DOHH2 (cell line): ENCODE measurements around the gene DDX4.

Source experiments
- H3F3A ChIP-seq: fragments of 200-600 bp; sonication (generic), shearing (Covaris generic); 2 replicates; pipeline ENCODE4 v1.6.0; 2016; ENCODE audit warnings: antibody characterized with exemption, mild to moderate bottlenecking; ENCODE audit not compliant: control insufficient read depth, insufficient read depth
- H3K27ac ChIP-seq: fragments of 200-600 bp; sonication (generic); 2 replicates; pipeline ENCODE4 v1.5.1; 2014; ENCODE audit warnings: low read depth, mild to moderate bottlenecking, low read length, moderate library complexity
- H3K27me3 ChIP-seq: fragments of 200-600 bp; sonication (generic); 2 replicates; pipeline ENCODE4 v1.6.1; 2014; ENCODE audit warnings: mild to moderate bottlenecking, low read length, mixed read lengths; ENCODE audit not compliant: control insufficient read depth
- H3K36me3 ChIP-seq: fragments of 200-600 bp; sonication (generic); 2 replicates; pipeline ENCODE4 v1.6.1; 2014; ENCODE audit warnings: mild to moderate bottlenecking, low read length, moderate library complexity, mixed read lengths; ENCODE audit not compliant: control insufficient read depth
- H3K4me1 ChIP-seq: fragments of 200-600 bp; sonication (generic); 2 replicates; pipeline ENCODE4 v1.6.1; 2014; ENCODE audit warnings: mild to moderate bottlenecking, low read length, mixed read lengths; ENCODE audit not compliant: control insufficient read depth
- H3K4me2 ChIP-seq: fragments of 200-600 bp; sonication (generic); 2 replicates; pipeline ENCODE4 v1.6.0; 2014; ENCODE audit warnings: mild to moderate bottlenecking, low read length, moderate library complexity
- H3K4me3 ChIP-seq: fragments of 200-600 bp; sonication (generic); 2 replicates; pipeline ENCODE4 v1.5.1; 2014; ENCODE audit warnings: mild to moderate bottlenecking, low read length, mixed read lengths
- H3K79me2 ChIP-seq: fragments of 200-600 bp; sonication (generic); 2 replicates; pipeline ENCODE4 v1.6.1; 2014; ENCODE audit warnings: mild to moderate bottlenecking, low read length, mixed read lengths; ENCODE audit not compliant: control insufficient read depth
- H3K9me2 ChIP-seq: fragments of 200-600 bp; sonication (generic); replicated peaks from 2 replicates; pipeline ENCODE4 v1.6.1; 2014; ENCODE audit warnings: mild to moderate bottlenecking, low read length, mixed read lengths; ENCODE audit not compliant: control insufficient read depth
- H3K9me3 ChIP-seq: fragments of 200-600 bp; sonication (generic); 2 replicates; pipeline ENCODE4 v1.6.1; 2014; ENCODE audit warnings: antibody characterized with exemption, low read length, mixed read lengths; ENCODE audit not compliant: control insufficient read depth, insufficient read depth
- H4K20me1 ChIP-seq: fragments of 200-600 bp; sonication (generic); 2 replicates; pipeline ENCODE4 v1.6.0; 2014; ENCODE audit warnings: low read depth, mild to moderate bottlenecking, antibody characterized with exemption, low read length, moderate library complexity; ENCODE audit not compliant: control insufficient read depth, insufficient read depth
- EZH2phosphoT487 ChIP-seq: fragments of 200-600 bp; sonication (generic); IDR thresholded peaks from 2 replicates; pipeline ENCODE4 v1.6.1; 2017; ENCODE audit warnings: borderline replicate concordance, mild to moderate bottlenecking, antibody characterized with exemption, low read length, moderate library complexity, mixed read lengths
- TF ChIP-seq, protein P1 (sequence below): fragments of 200-600 bp; sonication (generic); IDR thresholded peaks from one replicate; pipeline ENCODE4 v1.5.1; 2014; ENCODE audit warnings: antibody characterized with exemption, mild to moderate bottlenecking, low read depth, low read length; ENCODE audit not compliant: poor library complexity, severe bottlenecking

Gene DDX4

DNA sequence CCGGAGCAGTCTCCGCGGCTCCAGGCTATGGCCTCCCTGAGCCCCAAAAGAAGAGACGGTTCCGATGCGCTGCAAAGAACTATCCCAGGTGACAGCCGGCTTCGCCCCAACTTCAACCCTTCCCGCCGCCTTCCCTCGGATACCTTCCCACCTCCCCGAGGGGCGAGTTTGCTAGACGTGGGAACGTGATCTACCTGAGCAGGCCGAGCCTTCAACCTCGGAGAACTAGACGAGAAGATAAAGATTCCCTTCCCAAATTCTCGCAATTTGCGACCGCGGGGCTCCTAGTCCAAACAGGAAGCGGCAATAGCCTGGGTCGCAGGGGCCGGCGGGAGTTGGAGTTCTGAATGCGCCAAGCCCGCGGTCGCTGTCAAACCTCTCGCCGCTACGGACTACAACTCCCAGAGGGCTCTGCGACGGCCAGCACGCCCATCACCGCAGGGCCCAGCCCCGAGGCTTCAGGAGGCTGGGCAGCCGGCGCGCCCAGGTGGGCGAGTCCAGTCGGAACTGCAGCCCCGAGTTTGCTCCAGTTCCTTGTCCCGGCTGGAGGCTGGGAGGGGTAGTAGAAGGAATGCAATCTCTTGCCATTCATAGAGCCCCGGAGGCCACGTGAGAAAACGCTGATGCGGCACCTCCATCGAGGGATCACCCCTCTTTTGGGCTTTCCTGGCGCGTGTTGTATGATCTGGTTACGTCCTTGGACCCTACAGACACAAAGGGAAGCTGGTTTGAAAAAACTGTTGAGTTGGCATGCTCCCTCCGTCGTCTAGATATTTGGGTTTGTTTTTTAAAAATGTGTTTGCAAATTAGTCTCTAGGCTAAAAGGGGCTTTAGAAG is 25.6 kb upstream of the DDX4 start, which contains the start of gene SLC38A9:
SLC38A9 (minus strand) TSS at position 302 of the 837 bp plus-strand sequence. CDS start 14,366 bp downstream, outside the sequence.
- Histone ChIP-seq H3F3A (no peaks in the 10 kb centered on the region), H3K27me3 (no peaks in the 10 kb centered on the region), H4K20me1 (no peaks in the 10 kb centered on the region), H3K4me1 (peaks cover 15% of the 10 kb centered on the region), H3K27ac (no peak within 1 kb of the TSS), H3K79me2 (peaks cover 14% of the 10 kb centered on the region), H3K4me3 (peak within 1 kb of the TSS; percentile 94), H3K36me3 (peaks cover 16% of the 10 kb centered on the region), H3K9me2 (no peaks in the 10 kb centered on the region), H3K4me2 (peak within 1 kb of the TSS; percentile 88), H3K9me3 (no peaks in the 10 kb centered on the region)
- TF ChIP-seq, protein P1, sequence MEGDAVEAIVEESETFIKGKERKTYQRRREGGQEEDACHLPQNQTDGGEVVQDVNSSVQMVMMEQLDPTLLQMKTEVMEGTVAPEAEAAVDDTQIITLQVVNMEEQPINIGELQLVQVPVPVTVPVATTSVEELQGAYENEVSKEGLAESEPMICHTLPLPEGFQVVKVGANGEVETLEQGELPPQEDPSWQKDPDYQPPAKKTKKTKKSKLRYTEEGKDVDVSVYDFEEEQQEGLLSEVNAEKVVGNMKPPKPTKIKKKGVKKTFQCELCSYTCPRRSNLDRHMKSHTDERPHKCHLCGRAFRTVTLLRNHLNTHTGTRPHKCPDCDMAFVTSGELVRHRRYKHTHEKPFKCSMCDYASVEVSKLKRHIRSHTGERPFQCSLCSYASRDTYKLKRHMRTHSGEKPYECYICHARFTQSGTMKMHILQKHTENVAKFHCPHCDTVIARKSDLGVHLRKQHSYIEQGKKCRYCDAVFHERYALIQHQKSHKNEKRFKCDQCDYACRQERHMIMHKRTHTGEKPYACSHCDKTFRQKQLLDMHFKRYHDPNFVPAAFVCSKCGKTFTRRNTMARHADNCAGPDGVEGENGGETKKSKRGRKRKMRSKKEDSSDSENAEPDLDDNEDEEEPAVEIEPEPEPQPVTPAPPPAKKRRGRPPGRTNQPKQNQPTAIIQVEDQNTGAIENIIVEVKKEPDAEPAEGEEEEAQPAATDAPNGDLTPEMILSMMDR: no peak
- no peak for TF ChIP-seq EZH2phosphoT487

DNA sequence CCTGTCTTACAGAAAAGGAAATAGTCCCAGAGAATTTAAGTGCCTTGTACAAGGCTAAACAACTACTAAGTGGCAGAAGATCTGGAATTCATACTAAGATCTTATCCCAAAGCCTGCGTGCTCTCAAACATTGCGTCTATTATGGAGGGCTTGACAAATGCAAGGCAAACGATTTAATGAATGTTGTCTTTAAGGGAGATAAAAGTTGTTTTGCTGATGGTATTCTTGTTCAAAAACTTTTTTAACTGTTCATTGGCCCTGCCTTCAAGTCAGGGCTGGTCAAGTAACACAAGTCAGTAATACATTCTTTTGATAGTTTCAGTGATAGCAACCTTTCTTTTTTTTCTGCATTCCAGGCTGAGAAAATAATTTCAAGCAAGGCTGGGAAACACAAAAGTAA is 24.0 kb upstream of the DDX4 start:
- TF ChIP-seq, protein P1: no peak
- TF ChIP-seq EZH2phosphoT487: no peak
- Histone ChIP-seq H3K27me3 (no peaks in the 10 kb centered on the region), H3K79me2 (peaks cover 14% of the 10 kb centered on the region), H3K4me3 (no peak overlapping the region), H3K36me3 (peaks cover 2% of the 10 kb centered on the region), H3K9me3 (no peaks in the 10 kb centered on the region), H3K4me1 (peaks cover 15% of the 10 kb centered on the region), H4K20me1 (no peaks in the 10 kb centered on the region), H3F3A (no peaks in the 10 kb centered on the region), H3K27ac (no peak overlapping the region), H3K4me2 (no peak overlapping the region), H3K9me2 (no peaks in the 10 kb centered on the region)

DNA sequence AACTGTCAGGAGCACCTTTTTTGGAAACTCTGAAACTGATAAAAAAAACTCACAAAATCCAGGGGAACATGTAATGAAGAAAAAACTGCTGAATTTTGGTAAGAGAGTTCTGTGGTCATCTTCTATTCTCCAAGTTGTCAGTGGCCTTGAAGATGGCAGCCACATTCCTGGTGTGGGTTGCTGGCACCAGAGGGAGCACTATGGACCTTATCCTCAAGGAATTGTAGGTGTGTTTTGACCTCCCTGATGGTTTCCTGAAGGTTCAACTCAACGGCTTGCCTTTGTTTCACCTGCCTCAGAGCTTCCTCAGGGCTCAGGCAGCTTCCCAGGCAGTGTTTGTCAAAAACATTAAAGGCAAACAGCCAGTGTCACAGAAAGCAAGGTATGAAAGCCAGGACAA is 23.5 kb upstream of the DDX4 start:
- H3K27ac ChIP-seq: no peak overlapping the region
- TF ChIP-seq EZH2phosphoT487: no peak
- TF ChIP-seq, protein P1: no peak

More for the DNA sequence above, 23.5 kb upstream of the DDX4 start:
- H3K4me2 ChIP-seq: no peak overlapping the region
- H3K27me3 ChIP-seq: no peaks in the 10 kb centered on the region
- H3F3A ChIP-seq: no peaks in the 10 kb centered on the region
- no peaks in the 10 kb centered on the region for H3K9me2 ChIP-seq
- no peaks in the 10 kb centered on the region for H4K20me1 ChIP-seq
- no peak overlapping the region for H3K4me3 ChIP-seq
- peaks cover 14% of the 10 kb centered on the region for H3K79me2 ChIP-seq
- H3K4me1 ChIP-seq: peaks cover 15% of the 10 kb centered on the region
- no peaks in the 10 kb centered on the region for H3K36me3 ChIP-seq
- H3K9me3 ChIP-seq: no peaks in the 10 kb centered on the region
